Measurements from ENCODE around the gene VPS8. TPM values are rescaled to one million over a fixed set of nuclear protein-coding genes. Genes with fewer than 3 reads are reported as not detected.

The VPS8 gene
- total RNA-seq, 1 experiment from 2014 or later, result 33.8 TPM

DNA sequence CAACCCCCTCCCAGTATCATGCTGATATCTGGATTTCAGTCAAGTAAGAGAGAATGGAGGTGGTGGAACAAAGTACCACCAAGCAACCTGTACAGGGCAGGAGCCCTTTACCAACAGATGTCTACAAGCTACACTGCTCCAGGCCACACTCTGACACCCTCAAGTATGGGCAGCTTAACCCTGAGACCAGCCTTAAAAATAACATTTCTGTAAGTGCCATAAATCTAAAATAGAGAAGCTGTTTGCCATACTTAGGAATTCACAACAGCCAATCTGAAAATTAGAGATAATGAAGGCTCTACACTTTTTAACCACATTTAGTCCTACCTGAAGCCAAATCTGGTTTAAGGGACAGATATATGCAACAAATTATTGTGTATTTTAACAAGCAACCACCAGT, 281.1 kb downstream of the VPS8 start:
- no peaks in the 10 kb centered on the region for H3K36me3 Mint-ChIP-seq (ENCODE audit: insufficient read depth, unreplicated experiment)
- no TSS peak for BruUV-seq (replicated peaks)
- no peak overlapping the region for H3K27ac Mint-ChIP-seq (ENCODE audit: low read depth, unreplicated experiment)
- intact Hi-C loops (cut with micrococcal nuclease), result no loop called here
- ChIA-PET POLR2A (no interaction called here), CTCF (interaction anchor here (0.6 kb wide), 1 partner anchor 113 kb away, joined by 4 read pairs; no protein-coding TSS in a partner anchor)
- H3K4me3 Mint-ChIP-seq (ENCODE audit: unreplicated experiment), result no peak overlapping the region
- no peak for DNase-seq (ENCODE audit: unreplicated experiment)
- no peaks in the 10 kb centered on the region for H3K9me3 Mint-ChIP-seq (ENCODE audit: unreplicated experiment)
- TF ChIP-seq, protein P1, sequence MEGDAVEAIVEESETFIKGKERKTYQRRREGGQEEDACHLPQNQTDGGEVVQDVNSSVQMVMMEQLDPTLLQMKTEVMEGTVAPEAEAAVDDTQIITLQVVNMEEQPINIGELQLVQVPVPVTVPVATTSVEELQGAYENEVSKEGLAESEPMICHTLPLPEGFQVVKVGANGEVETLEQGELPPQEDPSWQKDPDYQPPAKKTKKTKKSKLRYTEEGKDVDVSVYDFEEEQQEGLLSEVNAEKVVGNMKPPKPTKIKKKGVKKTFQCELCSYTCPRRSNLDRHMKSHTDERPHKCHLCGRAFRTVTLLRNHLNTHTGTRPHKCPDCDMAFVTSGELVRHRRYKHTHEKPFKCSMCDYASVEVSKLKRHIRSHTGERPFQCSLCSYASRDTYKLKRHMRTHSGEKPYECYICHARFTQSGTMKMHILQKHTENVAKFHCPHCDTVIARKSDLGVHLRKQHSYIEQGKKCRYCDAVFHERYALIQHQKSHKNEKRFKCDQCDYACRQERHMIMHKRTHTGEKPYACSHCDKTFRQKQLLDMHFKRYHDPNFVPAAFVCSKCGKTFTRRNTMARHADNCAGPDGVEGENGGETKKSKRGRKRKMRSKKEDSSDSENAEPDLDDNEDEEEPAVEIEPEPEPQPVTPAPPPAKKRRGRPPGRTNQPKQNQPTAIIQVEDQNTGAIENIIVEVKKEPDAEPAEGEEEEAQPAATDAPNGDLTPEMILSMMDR (IDR thresholded peaks at IDR 0.05; ENCODE audit: unreplicated experiment), result no peak
- no peaks in the 10 kb centered on the region for H3K4me1 Mint-ChIP-seq (ENCODE audit: insufficient read depth, unreplicated experiment)
- H3K27me3 Mint-ChIP-seq (ENCODE audit: insufficient read depth, unreplicated experiment), result peaks cover 20% of the 10 kb centered on the region

DNA sequence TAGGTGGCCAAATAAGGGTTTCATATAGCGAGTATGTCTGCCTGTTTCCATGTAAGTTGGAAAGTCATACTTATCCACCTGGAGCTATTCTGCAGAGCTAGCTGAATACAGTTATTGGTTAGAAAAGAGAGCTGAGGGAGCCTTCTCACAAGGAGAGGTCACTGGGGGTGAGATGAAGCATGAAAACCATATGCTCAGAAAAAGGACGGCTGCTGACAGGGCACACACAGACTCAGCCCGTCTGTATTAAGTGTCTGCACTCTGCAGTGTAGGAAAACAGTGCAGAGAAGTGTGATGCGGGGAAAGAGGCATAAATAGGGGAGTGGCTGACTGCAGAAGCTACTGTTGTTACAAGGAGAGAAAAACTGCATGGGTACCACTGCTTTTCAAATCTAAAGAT, 282.7 kb downstream of the VPS8 start:
- H3K4me3 Mint-ChIP-seq (ENCODE audit: unreplicated experiment), result no peak overlapping the region
- intact Hi-C loops (cut with micrococcal nuclease), result no loop called here
- H3K4me1 Mint-ChIP-seq (ENCODE audit: insufficient read depth, unreplicated experiment), result no peaks in the 10 kb centered on the region
- H3K27ac Mint-ChIP-seq (ENCODE audit: low read depth, unreplicated experiment), result no peak overlapping the region
- DNase-seq (ENCODE audit: unreplicated experiment), result no peak
- H3K27me3 Mint-ChIP-seq (ENCODE audit: insufficient read depth, unreplicated experiment), result peaks cover 32% of the 10 kb centered on the region
- no peaks in the 10 kb centered on the region for H3K9me3 Mint-ChIP-seq (ENCODE audit: unreplicated experiment)
- CTCF ChIA-PET, result no interaction called here
- POLR2A ChIA-PET, result interaction anchor here (0.6 kb wide), 1 partner anchor 295 kb away, joined by 4 read pairs; no protein-coding TSS in a partner anchor
- TF ChIP-seq, protein P1 (IDR thresholded peaks at IDR 0.05; ENCODE audit: unreplicated experiment), result no peak
- H3K36me3 Mint-ChIP-seq (ENCODE audit: insufficient read depth, unreplicated experiment), result no peaks in the 10 kb centered on the region
- no TSS peak for BruUV-seq (replicated peaks)

Other genes starting within 250 kb of the VPS8 start
- gene MAGEF1, start 100.1 kb upstream of the VPS8 start, total RNA-seq (2022), result 34.5 and 41.2 TPM in 2 replicates